HG02938 (cell line): ENCODE data around the gene GALNT9.
"Not testable (repeated sequence)": the region's sequence is repeated elsewhere in the genome, so short reads cannot be mapped to it uniquely, and the experiment has no call there.

Experiments used
- ATAC-seq: cut with Tn5 transposase; IDR thresholded peaks from one replicate; pipeline ENCODE4 v1.9.1; 2021; ENCODE audit warnings: mild to moderate bottlenecking, moderate library complexity; ENCODE audit not compliant: unreplicated experiment

GALNT9 gene

GRCh38 chr12:132149526-132149925 lies 179.9 kb downstream of the GALNT9 start:
- not testable (repeated sequence) for ATAC-seq

- no peak for ATAC-seq
These were observed 180.9 kb downstream of the GALNT9 start for GRCh38 chr12:132148368-132149045.

DNA sequence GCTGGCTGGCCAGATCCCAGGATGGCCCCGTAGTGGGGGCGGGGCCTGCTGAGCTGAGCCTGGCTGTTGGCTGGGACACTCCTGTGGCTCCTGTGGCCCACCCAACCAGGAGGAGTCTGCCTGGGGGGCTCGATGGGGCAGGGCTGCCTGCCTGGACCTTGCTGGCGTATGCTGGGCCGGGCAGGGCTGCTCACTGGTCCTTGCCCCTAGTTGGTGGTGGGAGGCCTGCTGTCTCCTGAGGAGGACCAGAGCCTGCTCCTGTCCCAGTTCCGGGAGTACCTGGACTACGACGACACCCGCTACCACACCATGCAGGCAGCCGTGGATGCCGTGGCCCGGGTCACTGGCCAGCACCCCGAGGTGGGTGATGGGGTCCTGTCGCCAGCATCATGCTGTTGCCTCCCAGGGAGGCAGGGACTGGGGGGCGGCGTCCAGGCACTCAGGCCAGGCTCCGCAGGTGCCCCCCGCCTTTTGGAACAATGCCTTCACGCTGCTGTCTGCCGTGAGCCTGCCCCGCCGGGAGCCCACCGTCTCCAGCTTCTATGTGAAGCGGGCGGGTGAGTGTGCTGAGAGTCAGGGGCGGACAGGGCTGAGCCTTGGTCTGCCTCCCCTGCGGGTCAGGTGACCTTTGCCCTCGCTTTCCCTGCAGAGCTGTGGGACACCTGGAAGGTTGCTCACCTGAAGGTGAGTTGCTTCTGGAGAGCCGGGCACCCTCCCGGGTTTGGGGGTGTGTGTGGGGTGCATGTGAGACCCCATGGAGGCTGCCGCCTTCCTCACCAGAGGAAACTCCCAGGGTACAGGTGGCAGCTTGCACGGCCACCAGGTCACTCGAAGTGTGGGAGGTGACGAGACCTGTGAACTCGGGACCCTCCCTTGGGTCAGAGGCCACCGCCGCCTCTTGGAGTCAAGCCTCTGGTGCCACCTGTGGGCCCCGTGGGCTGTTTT lies 181.7 kb downstream of the GALNT9 start:
- no peak for ATAC-seq

DNA sequence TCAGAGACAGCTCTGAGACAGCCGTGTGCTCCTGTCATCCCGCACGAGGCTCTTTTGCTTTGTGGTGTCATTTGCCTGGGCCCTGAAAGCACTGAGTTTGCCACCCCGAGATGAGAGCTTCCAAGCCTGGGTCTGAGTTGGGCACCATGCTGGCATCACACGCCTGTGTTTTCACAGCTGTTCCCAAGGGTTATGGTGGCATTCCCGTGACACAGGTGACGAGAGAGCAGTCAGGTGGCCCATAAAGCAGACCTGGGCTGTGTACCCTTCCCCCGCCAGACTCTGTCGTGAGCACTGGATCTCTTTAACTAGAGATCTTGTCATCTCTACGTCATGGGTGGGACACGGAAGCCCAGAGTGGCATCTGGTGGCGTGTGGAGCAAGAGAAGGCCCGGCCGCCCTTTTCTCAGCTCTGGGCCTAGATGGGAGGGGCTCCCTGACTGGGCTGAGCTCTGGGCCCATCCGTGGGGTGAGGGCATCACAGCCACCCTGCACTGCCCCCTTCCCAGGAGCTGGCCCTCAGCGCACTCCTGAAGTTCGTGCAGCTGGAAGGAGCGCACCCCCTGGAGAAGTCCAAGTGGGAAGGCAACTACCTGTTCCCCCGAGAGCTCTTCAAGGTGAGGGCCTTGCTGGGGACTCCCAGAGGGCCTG lies 182.5 kb downstream of the GALNT9 start:
- no peak for ATAC-seq
